OCI-LY1 (cell line): ENCODE measurements around the gene NDUFS4.

Experiments used
- CTCF ChIP-seq: fragments of 200-600 bp; sonication (generic), shearing (Covaris generic); IDR thresholded peaks from 2 replicates; pipeline ENCODE4 v1.5.1; 2017; ENCODE audit warnings: mild to moderate bottlenecking, antibody characterized with exemption, low read length, moderate library complexity, mixed read lengths
- EZH2 ChIP-seq: fragments of 200-600 bp; sonication (generic), shearing (Covaris generic); IDR thresholded peaks from 2 replicates; pipeline ENCODE4 v1.8.0; 2017; ENCODE audit warnings: borderline replicate concordance, mixed run types, mild to moderate bottlenecking, antibody characterized with exemption, low read length, moderate library complexity, mixed read lengths

GRCh38 chr5:53694520-53695022 is 134.1 kb downstream of the NDUFS4 start:
- no peak for TF ChIP-seq CTCF
- no peak for TF ChIP-seq EZH2
